HG03439 (cell line): ENCODE measurements around the gene IL13RA1.
"Not testable (repeated sequence)": the region's sequence is repeated elsewhere in the genome, so short reads cannot be mapped to it uniquely, and the experiment has no call there.

Source experiments
- ATAC-seq: cut with Tn5 transposase; IDR thresholded peaks from one replicate; pipeline ENCODE4 v1.9.1; 2021; ENCODE audit warnings: mild to moderate bottlenecking, moderate library complexity; ENCODE audit not compliant: unreplicated experiment

IL13RA1 gene

DNA sequence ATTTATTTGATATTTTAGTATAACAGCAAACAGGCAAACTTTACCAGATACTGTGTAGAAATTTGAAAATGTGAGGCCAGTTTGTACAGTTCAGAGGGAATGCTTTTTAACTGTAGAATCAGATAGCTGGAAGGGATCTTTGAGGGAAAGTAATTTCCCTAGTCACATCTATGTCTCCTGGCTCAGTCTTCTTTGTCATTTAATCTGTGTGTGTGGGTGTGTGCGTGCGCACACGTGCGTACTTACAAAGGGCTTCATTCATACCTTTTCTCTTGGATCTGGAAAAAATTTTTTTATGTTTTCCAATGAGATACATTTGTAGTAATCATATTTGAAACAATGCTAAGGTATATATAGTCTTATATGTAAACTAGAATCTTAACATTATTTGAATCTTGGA is 44.6 kb downstream of the IL13RA1 start:
- ATAC-seq = no peak

DNA sequence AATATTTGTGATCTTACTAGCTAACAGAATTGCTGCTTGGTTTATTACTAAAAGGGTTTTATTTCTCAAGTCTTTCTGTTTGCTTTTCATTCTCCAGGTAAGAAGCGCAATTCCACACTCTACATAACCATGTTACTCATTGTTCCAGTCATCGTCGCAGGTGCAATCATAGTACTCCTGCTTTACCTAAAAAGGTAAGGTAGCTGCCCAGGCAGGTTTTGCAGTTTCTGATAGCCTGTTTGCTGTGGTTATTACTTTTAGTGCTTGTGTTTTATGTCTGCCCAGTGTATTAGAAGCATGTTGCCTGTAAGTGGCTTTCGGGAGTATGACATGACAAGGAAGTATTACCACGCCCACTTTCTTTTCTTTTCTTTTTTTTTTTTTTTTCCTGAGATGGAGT is 46.4 kb downstream of the IL13RA1 start:
- ATAC-seq = no peak

DNA sequence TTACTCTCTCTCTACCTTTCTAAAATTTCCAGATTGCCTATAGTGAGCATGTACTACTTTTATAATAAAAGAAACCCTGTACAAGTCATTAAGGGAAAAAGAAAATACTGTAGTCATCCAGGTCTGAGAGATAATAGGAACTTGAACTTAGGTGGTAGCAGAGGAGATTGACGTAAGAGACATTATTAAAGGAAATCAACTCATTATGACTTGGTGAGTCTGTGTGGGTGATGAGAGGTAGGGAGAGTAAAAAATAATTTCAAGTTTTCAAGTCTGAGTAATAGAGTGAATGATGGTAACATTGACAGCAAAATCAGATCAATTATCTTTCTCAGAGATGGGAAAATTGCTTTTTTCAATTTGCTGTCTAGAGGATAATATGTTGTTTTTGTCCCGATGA is 52.2 kb downstream of the IL13RA1 start:
- ATAC-seq = no peak

DNA sequence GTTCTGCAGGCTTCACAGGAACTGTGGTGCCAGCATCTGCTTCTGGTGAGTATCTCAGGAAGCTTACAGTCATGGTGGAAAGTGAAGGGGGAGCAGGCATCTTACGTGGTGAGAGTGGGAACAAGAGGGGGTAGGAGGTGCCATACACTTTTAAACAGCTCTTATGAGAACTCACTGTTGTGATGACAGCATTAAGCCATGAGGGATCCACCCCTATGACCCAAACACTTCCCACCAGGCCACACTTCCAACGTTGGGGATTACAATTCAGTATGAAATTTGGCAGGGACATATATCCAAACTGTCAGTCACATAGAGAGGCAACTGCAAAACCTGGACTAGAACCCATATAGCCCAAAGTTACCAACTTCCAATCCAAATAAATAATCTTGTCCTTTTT is 53.1 kb downstream of the IL13RA1 start:
- no peak for ATAC-seq

DNA sequence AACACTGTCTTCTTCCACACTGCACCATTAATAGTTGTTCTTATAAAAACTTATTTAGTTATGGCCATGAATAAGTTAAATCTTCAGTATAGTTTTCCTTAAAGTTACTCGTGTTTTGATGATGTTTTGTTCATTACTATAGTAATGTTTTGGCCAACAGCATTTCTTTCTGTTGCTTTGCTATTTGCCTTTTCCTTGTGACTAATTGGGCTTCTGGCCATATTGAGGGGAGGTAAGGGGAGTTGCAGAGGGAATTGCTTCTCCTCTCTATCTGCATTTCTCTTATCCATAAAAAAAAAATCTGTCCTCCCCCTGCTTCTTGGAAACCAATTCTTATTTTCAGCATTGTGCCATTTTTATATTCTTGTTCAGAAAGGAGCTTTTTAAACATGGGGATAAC is 53.5 kb downstream of the IL13RA1 start:
- ATAC-seq = no peak

DNA sequence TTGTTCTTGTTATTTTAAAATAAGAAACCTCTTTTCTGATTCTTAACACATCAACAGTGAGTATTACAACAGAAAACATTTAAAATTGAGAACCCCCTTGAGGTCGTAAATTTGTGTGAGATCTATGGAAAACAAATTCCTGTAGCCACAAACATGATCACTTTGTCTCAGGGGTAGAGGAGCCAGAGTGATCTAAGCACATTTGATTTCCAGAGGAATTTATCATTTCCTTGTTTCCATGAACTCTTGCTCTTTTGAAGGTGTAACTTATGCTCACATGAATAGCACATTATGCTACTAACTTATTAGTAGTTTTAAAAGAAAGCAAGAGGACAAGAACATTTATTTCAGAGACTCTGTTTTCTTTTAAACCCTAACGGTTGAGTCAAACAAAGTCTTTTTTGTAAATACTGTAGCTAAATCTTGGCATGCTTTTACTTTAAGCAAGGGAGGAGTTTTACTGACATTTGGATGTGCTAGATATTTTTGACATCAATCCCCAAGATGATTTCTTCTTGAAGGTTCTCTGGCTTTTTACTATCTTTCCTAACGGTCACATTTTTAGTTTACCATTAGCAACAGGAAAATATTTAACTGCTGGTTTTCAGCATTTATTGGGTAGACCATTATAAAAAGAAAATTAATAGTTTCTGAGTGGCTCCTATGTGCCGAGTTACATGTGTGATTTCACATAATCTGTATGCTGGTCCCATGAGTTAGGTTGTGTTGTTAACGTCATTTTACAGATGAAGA is 68.3 kb downstream of the IL13RA1 start:
- ATAC-seq = no peak

DNA sequence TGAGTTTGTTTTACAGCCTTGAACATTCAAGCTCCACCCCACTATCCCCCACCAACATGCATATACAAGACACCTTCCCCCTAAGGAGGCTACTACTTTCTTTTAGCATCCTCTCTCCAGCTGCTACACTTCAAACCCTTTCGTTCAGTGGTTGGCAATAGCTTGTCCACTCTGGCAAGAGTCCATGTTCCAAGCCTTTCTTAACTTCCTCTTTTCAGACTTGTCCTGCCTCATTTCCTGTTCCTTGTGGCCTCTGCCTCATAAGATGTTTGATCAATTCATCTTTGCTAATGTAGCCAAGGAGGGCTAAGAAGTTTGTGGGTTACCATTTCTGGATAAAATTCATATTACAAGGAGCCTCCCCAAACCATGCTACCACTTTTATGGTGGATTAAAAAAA is 75.5 kb downstream of the IL13RA1 start:
- no peak for ATAC-seq

DNA sequence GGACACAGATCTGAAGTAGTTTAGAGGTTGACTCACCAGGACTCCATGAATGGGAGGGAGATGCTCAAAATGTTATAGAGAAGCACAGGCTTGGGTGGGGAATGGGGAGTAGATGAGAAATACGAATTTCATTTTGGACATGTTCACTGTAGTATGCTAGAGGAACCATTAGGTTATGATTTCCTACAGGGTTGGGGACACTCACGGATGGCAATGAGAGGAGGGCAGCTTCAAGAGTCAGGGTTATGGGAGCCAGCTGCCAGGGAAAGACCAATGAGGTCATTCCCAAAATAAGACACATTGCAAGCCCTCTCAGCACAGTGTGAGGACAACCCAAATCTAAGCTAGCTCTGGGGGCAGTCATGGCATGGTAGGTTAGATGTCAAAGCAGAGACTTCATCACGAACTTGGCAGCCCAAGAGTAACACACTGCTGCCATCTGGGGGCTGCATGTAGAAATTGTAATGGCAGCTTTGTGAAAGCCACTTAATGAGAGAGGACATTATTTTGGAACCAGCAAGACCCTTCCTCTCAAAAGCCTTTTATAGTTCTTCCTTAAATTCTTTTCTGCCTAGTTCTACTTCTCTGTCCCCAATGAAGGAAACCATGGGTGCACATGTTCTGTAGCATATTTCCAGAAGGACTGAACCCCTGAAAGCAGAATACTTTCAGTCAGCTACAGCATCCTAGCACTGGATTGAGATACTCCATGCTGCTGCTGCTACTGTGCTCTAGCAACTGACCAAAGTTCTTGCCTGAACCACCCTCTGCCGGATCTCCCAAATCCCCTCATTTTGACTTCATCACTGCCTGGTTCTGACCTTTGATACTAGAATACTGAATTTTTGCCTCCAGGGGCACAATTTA is 80.0 kb downstream of the IL13RA1 start:
- no peak for ATAC-seq

DNA sequence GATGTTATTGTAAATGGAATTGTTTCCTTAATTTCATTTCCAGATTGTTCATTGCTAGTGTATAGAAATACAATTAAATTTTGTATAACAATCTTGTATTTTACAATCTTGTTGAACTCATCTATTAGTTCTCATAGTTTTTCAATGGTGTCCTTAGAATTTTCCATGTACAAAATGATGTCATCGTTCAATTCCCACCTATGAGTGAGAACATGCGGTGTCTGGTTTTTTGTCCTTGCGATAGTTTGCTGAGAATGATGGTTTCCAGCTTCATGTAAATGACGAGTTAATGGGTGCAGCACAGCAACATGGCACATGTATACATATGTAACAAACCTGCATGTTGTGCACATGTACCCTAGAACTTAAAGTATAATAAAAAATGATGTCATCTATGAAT is 89.9 kb downstream of the IL13RA1 start:
- ATAC-seq = not testable (repeated sequence)

DNA sequence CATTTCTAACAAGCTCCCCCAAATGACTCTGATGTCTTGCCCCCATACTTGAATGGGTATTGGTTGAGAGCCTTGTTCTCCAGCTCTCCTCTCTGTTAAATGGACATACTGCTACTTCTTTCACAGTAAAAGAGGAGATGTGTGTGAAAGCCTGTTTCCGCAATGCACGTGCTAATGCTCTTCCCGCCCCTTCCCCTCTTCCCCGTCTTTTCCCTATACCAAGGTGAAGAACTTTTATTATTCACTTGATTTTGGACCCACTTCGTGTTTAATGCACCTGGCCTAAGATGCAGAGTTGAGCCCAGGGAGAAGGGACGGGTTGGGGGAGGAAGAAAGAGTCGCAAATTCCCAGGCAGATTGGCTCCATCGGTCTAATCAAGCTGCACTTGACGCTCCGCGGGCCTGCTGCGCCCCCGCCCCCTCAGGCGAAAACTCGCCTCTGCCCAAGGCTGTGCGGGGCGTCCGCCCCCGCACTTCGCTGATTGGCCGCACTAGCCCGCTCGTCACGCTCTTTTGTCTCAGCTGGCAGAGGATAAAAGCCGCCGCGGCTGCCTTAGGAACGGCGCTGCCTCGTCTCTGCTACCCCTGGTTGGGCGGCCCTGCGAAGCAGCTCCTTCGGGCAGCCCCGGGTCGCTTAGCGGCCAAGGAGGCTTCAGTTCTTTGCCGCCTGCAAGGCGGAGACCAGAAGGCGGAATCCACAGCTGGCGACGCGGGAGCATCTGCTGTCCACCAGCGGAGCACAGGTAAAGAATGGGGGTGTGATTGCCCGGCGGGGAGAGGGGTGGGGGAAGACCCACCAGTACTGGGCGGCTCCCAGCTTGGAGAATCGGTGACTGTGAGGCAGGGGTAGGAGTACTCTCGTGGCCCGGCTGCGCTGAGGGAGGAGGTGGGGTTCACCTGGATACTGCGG is 96.1 kb downstream of the IL13RA1 start, which contains the start of gene ZCCHC12:
ZCCHC12 (plus strand) TSS at position 562 of the 910 bp plus-strand sequence. CDS start 1,421 bp downstream, outside the sequence.
- ATAC-seq = no peak

DNA sequence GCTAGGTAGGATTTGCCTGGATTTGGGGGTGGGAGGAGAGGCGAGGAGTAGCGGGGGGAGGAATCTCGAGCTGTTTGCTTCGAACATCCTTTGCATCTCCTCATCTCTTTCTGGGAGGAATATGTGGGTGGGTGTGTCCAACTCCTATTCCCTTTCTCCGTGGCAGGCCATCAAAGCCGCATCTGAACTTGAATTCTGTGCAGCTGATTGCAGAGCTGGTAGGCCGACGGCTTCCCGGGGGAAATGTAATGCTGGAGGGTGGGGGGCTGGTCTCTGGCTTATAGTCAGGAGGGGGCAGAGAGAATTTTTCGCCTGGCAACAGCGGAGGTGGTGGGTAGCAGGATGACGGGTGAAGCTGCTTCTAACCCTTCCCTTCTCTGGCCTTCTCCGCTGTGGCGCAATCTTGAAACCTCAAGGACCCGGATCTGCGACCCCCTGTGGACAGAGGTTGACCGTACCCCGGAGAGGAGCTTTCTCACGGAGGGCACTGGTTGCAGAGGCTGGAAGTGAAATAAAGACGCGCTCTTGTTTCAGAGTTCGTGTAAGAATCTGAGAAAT is 96.8 kb downstream of the IL13RA1 start:
- no peak for ATAC-seq

DNA sequence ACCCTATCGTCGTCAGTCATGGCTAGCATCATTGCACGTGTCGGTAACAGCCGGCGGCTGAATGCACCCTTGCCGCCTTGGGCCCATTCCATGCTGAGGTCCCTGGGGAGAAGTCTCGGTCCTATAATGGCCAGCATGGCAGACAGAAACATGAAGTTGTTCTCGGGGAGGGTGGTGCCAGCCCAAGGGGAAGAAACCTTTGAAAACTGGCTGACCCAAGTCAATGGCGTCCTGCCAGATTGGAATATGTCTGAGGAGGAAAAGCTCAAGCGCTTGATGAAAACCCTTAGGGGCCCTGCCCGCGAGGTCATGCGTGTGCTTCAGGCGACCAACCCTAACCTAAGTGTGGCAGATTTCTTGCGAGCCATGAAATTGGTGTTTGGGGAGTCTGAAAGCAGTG is 97.8 kb downstream of the IL13RA1 start:
- ATAC-seq = no peak

DNA sequence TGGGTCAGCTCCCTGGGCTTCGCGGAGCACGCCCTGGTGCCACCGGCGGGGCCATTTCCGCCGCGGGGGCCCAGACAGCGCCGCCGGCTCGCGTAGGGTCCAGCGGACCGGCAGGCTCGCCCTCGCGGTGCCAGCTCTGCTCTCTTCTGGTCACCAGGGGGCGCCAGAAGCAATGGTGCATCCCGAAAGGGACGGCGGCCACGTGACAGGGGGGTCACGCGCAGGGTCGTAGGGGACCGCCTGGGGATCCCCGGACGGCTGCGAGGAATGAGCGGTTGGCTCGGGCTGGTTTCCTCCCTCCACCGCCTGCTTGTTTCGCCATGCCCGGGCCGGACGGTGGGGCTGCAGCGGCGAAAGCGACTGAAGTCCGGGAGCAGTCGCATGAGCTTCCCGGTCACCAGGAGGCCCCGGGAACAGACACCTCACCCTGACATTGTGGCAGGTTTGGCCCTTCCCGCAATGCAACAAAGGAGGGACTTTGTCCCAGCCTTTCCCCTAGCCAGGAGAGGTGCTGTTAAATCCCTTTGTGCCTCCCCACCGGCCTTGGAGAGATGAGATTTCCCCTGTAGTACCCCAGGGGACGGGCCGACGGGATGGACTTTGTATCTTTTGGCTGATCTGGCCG is 112.0 kb downstream of the IL13RA1 start:
- ATAC-seq = peak; percentile 85
